Measurements from ENCODE around the gene BIVM. TPM values are rescaled to one million over a fixed set of nuclear protein-coding genes. Genes with fewer than 3 reads are reported as not detected.

BIVM gene
- total and polyA plus RNA-seq, 2 donors (not counting 3 experiments of a cell fraction or from before 2014, with no cell fraction given): 7.7 to 20.3 TPM

DNA sequence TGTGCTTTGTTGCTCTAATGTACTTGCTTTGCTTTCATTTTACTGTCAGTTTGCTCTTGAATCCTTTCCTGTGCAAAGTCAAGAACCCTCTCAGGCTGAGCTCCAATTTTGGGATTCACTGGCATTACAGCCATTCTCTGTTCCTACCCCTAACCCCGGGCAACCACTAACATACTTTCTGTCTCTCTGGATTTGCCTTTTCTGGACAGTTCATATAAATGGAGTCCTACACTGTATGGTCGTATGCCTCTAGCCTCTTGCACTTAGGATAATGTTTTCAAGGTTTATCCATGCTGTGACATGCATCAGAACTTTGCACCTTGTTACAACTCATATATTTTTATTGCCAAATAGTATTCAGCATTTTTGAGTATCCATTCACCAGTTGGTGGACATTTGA lies 22.6 kb upstream of the BIVM start:
- CTCF ChIA-PET: interaction anchor here (0.8 kb wide), 1 partner anchor 11 kb away, joined by 3 read pairs; no protein-coding TSS in a partner anchor
- DNase-seq (ENCODE audit: low read depth, low spot score) (no peak), FAIRE-seq (no peak)
- H4K20me1 ChIP-seq (replicated peaks; ENCODE audit: control insufficient read depth, extremely low read depth, insufficient read depth, low read length): no peaks in the 10 kb centered on the region
- dilution Hi-C loops (cut with MboI; ENCODE audit: extremely low pct_ligation_motif_present, low sequenced_read_pairs) (no loop called here), intact Hi-C loops (cut with micrococcal nuclease) (no loop called here)
- H3K9me1 ChIP-seq (replicated peaks; ENCODE audit: control insufficient read depth, extremely low read depth, insufficient read depth, low read length): no peaks in the 10 kb centered on the region
- H3K4me2 ChIP-seq (ENCODE audit: insufficient read depth, low read length): no peak overlapping the region
- H3K36me3 ChIP-seq (ENCODE audit: control insufficient read depth in 2 of 2, extremely low read depth in 1 of 2, insufficient read depth in 2 of 2, low read length in 2 of 2): no peaks in the 10 kb centered on the region
- no peaks in the 10 kb centered on the region for H3K9me3 ChIP-seq (replicated peaks; ENCODE audit: control insufficient read depth, insufficient read depth, low read length)
- no peak overlapping the region for H3K9ac ChIP-seq (replicated peaks; ENCODE audit: extremely low read depth, insufficient read depth, low read length)
- H2AFZ ChIP-seq (ENCODE audit: low read depth, low read length): no peak overlapping the region
- no TSS peak for BruUV-seq (replicated peaks)
- TF ChIP-seq GATA2 (IDR thresholded peaks at IDR 0.05; ENCODE audit: insufficient read depth, insufficient read length, low read depth, low read length) (no peak), EZH2 (IDR thresholded peaks at IDR 0.05; ENCODE audit: borderline replicate concordance, low read depth, low read length, severe bottlenecking) (no peak), FOS (IDR thresholded peaks at IDR 0.05; ENCODE audit: borderline replicate concordance, insufficient read depth, low read length) (no peak), JUN (IDR thresholded peaks at IDR 0.05; ENCODE audit: borderline replicate concordance, insufficient read depth, insufficient read length, low read depth) (no peak), POLR2AphosphoS5 (IDR thresholded peaks at IDR 0.05; ENCODE audit: insufficient read depth, low read depth, low read length) (no peak), MYC (IDR thresholded peaks at IDR 0.05; ENCODE audit: low read depth, low read length) (no peak), POLR2A (IDR thresholded peaks at IDR 0.05; ENCODE audit: low read depth, low read length) (no peak)
- TF ChIP-seq, protein P1, sequence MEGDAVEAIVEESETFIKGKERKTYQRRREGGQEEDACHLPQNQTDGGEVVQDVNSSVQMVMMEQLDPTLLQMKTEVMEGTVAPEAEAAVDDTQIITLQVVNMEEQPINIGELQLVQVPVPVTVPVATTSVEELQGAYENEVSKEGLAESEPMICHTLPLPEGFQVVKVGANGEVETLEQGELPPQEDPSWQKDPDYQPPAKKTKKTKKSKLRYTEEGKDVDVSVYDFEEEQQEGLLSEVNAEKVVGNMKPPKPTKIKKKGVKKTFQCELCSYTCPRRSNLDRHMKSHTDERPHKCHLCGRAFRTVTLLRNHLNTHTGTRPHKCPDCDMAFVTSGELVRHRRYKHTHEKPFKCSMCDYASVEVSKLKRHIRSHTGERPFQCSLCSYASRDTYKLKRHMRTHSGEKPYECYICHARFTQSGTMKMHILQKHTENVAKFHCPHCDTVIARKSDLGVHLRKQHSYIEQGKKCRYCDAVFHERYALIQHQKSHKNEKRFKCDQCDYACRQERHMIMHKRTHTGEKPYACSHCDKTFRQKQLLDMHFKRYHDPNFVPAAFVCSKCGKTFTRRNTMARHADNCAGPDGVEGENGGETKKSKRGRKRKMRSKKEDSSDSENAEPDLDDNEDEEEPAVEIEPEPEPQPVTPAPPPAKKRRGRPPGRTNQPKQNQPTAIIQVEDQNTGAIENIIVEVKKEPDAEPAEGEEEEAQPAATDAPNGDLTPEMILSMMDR (IDR thresholded peaks at IDR 0.05; ENCODE audit: extremely low read depth in 1 of 2, insufficient read depth in 1 of 2, low read depth in 1 of 2, low read length in 2 of 2): no peak
- TF ChIP-seq, protein P2, sequence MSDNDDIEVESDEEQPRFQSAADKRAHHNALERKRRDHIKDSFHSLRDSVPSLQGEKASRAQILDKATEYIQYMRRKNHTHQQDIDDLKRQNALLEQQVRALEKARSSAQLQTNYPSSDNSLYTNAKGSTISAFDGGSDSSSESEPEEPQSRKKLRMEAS (IDR thresholded peaks at IDR 0.05; ENCODE audit: insufficient read depth, insufficient read length): no peak
- peaks cover 16% of the 10 kb centered on the region for H3K79me2 ChIP-seq (ENCODE audit: control insufficient read depth, insufficient read depth, low read length)
- POLR2A ChIA-PET: no interaction called here
- H3K4me1 ChIP-seq (ENCODE audit: control insufficient read depth, extremely low read depth, insufficient read depth, low read length): peaks cover 10% of the 10 kb centered on the region
- no peak overlapping the region for H3K4me3 ChIP-seq (replicated peaks in 1 of 3; ENCODE audit: insufficient read depth in 1 of 3, low read depth in 1 of 3, low read length in 3 of 3)
- no peaks in the 10 kb centered on the region for H3K27me3 ChIP-seq (ENCODE audit: control insufficient read depth in 2 of 2, insufficient read depth in 2 of 2, low read length in 2 of 2)
- H3K27ac ChIP-seq (ENCODE audit: insufficient read depth, low read depth, low read length): no peak overlapping the region
